Adipocyte (in vitro differentiated cells): ENCODE data around the gene MOSPD3.
A peak's percentile ranks its signal among the peaks of the same experiment; 100 is the strongest.
"Not testable (repeated sequence)": the region's sequence is repeated elsewhere in the genome, so short reads cannot be mapped to it uniquely, and the experiment has no call there.

Experiments
- DNase-seq: peaks from one replicate; pipeline ENCODE4 v3.0.0-alpha.2; 2015; ENCODE audit warnings: low read depth
- H3K27me3 ChIP-seq: replicated peaks from 2 replicates; pipeline ENCODE4 v1.7.0; 2013; ENCODE audit warnings: mild to moderate bottlenecking, low read length, moderate library complexity; ENCODE audit not compliant: control insufficient read depth, insufficient read depth
- H3K36me3 ChIP-seq: 2 replicates; pipeline ENCODE4 v1.7.0; 2013; ENCODE audit warnings: low read length, mild to moderate bottlenecking, moderate library complexity; ENCODE audit not compliant: control insufficient read depth, insufficient read depth, severe bottlenecking
- H3K4me1 ChIP-seq: 2 replicates; pipeline ENCODE4 v1.7.0; 2013; ENCODE audit warnings: mild to moderate bottlenecking, low read length, moderate library complexity; ENCODE audit not compliant: control insufficient read depth, insufficient read depth
- H3K4me3 ChIP-seq: 2 replicates; pipeline ENCODE4 v1.7.0; 2013; ENCODE audit warnings: mild to moderate bottlenecking, low read length, moderate library complexity
- H3K9ac ChIP-seq: 2 replicates; pipeline ENCODE4 v1.7.0; 2013; ENCODE audit warnings: mild to moderate bottlenecking, low read length, moderate library complexity
- H3K9me3 ChIP-seq: 2 replicates; pipeline ENCODE4 v1.7.0; 2013; ENCODE audit warnings: mild to moderate bottlenecking, low read length, moderate library complexity; ENCODE audit not compliant: control insufficient read depth

MOSPD3 gene

GRCh38 chr7:100640517-100641440 lies 28.4 kb downstream of the MOSPD3 start:
- Histone ChIP-seq H3K4me3 (no peak overlapping the region), H3K9ac (no peak overlapping the region), H3K4me1 (no peaks in the 10 kb centered on the region), H3K27me3 (peaks cover 37% of the 10 kb centered on the region), H3K9me3 (no peaks in the 10 kb centered on the region), H3K36me3 (no peaks in the 10 kb centered on the region)
- no peak for DNase-seq

GRCh38 chr7:100641463-100641859 lies 29.1 kb downstream of the MOSPD3 start, which contains the start of gene TFR2:
Gene TFR2 (minus strand): TSS chr7:100641552. CDS start chr7:100641509, 43 bp downstream.
- DNase-seq = no peak
- H3K4me1 ChIP-seq = no peaks in the 10 kb centered on the region
- peaks cover 41% of the 10 kb centered on the region for H3K27me3 ChIP-seq
- no peaks in the 10 kb centered on the region for H3K9me3 ChIP-seq
- H3K36me3 ChIP-seq = no peaks in the 10 kb centered on the region
- no peak within 1 kb of the TSS for H3K9ac ChIP-seq
- H3K4me3 ChIP-seq = no peak within 1 kb of the TSS

GRCh38 chr7:100641860-100642533 lies 29.7 kb downstream of the MOSPD3 start:
- DNase-seq = no peak
- Histone ChIP-seq H3K36me3 (no peaks in the 10 kb centered on the region), H3K9ac (no peak overlapping the region)

GRCh38 chr7:100642534-100642907 lies 30.2 kb downstream of the MOSPD3 start:
- Histone ChIP-seq H3K36me3 (no peaks in the 10 kb centered on the region), H3K4me3 (no peak overlapping the region), H3K9me3 (no peaks in the 10 kb centered on the region), H3K4me1 (no peaks in the 10 kb centered on the region), H3K9ac (no peak overlapping the region), H3K27me3 (peaks cover 39% of the 10 kb centered on the region)
- DNase-seq = no peak

More at GRCh38 chr7:100641860-100642533, 29.7 kb downstream of the MOSPD3 start:
- Histone ChIP-seq H3K27me3 (peaks cover 37% of the 10 kb centered on the region), H3K4me3 (no peak overlapping the region), H3K9me3 (no peaks in the 10 kb centered on the region), H3K4me1 (no peaks in the 10 kb centered on the region)

GRCh38 chr7:100649826-100650565 lies 37.7 kb downstream of the MOSPD3 start:
- DNase-seq = peak; percentile 26
- Histone ChIP-seq H3K9me3 (no peaks in the 10 kb centered on the region), H3K9ac (no peak overlapping the region), H3K36me3 (no peaks in the 10 kb centered on the region), H3K4me1 (no peaks in the 10 kb centered on the region), H3K4me3 (no peak overlapping the region), H3K27me3 (peaks cover 38% of the 10 kb centered on the region)

GRCh38 chr7:100654908-100655831 lies 42.8 kb downstream of the MOSPD3 start:
- no peaks in the 10 kb centered on the region for H3K9me3 ChIP-seq
- no peak overlapping the region for H3K4me3 ChIP-seq
- no peaks in the 10 kb centered on the region for H3K36me3 ChIP-seq
- peaks cover 40% of the 10 kb centered on the region for H3K27me3 ChIP-seq
- no peaks in the 10 kb centered on the region for H3K4me1 ChIP-seq
- no peak overlapping the region for H3K9ac ChIP-seq
- DNase-seq = no peak

GRCh38 chr7:100655908-100656674 lies 43.8 kb downstream of the MOSPD3 start, which contains the start of gene ACTL6B:
Gene ACTL6B (minus strand): TSS chr7:100656448. CDS start chr7:100656354, 94 bp downstream.
- Histone ChIP-seq H3K4me1 (no peaks in the 10 kb centered on the region), H3K4me3 (no peak within 1 kb of the TSS), H3K9ac (no peak within 1 kb of the TSS), H3K36me3 (no peaks in the 10 kb centered on the region), H3K9me3 (no peaks in the 10 kb centered on the region), H3K27me3 (peaks cover 40% of the 10 kb centered on the region)
- peak; percentile 39 for DNase-seq

- H3K36me3 ChIP-seq, H3K4me1 ChIP-seq, H3K9ac ChIP-seq, H3K9me3 ChIP-seq, H3K4me3 ChIP-seq, DNase-seq: not testable (repeated sequence)
- peaks cover 16% of the 10 kb centered on the region for H3K27me3 ChIP-seq
These were observed 49.9 kb downstream of the MOSPD3 start for GRCh38 chr7:100662194-100662776.
